Thyroid gland (tissue), 4 donors: Measurements from ENCODE around the gene EFNA5. TPM values are rescaled to one million over a fixed set of nuclear protein-coding genes. Genes with fewer than 3 reads are reported as not detected.

ENCODE experiments used
- DNase-seq, 2 donors: peaks; one replicate each; pipeline ENCODE4 v3.0.0-alpha.2; 2019
- H3K27ac ChIP-seq, 3 donors: fragments of 200-600 bp; sonication (generic); 1 replicate in 2 of 3; 2 replicates in 1 of 3; pipeline ENCODE4 v1.5.1; 2016 to 2019; ENCODE audit warnings: mild to moderate bottlenecking in 1 of 3, moderate library complexity in 1 of 3
- H3K27me3 ChIP-seq: fragments of 200-600 bp; sonication (generic); one replicate; pipeline ENCODE4 v1.5.1; 2019
- H3K36me3 ChIP-seq, 2 donors: fragments of 200-600 bp; sonication (generic); one replicate each; pipeline ENCODE4 v1.5.1; 2016 to 2019
- H3K4me1 ChIP-seq, 2 donors: fragments of 200-600 bp; sonication (generic); one replicate each; pipeline ENCODE4 v1.5.1; 2017 to 2019
- H3K4me3 ChIP-seq, 3 donors: fragments of 200-600 bp; sonication (generic); replicated peaks in 1 of 3; 1 replicate in 2 of 3; 2 replicates in 1 of 3; pipeline ENCODE4 v1.5.1; 2016; ENCODE audit warnings: mild to moderate bottlenecking in 1 of 3
- H3K9me3 ChIP-seq: fragments of 200-600 bp; sonication (generic); one replicate; pipeline ENCODE4 v1.5.1; 2017
- CTCF ChIP-seq, 6 experiments: fragments of 200-600 bp in 3 of 6; fragments of 450-650 bp in 3 of 6; sonication (generic) in 3 of 6; IDR thresholded peaks; one replicate each; pipeline ENCODE4 v1.5.1; 2016 to 2019; ENCODE audit warnings: antibody characterized with exemption in 6 of 6, mild to moderate bottlenecking in 2 of 6, inconsistent platforms in 1 of 6, moderate library complexity in 1 of 6
- POLR2A ChIP-seq, 2 donors: fragments of 450-650 bp; IDR thresholded peaks; one replicate each; pipeline ENCODE4 v1.6.1; 2017; ENCODE audit warnings: antibody characterized with exemption in 2 of 2, mild to moderate bottlenecking in 2 of 2, moderate library complexity in 1 of 2
- WGBS, 2 donors: methylation state at CpG; one replicate each; pipeline ENCODE4 v1.1.5; 2017; 5-methylcytosine and 5-hydroxymethylcytosine counted together
- intact Hi-C: fragments of 100-400 bp; cut with DNase I; formaldehyde crosslinking; loops from one replicate; pipeline ENCODE4 v1.15.1; 2023
- total RNA-seq, 4 donors: library from RNA; depleted of rRNA; stranded (reverse); fragments of >200 nt; gene quantifications; one replicate each; pipeline ENCODE4 v1.2.3, GENCODE V29; 2016

EFNA5 gene
- total RNA-seq, 4 donors from 2014 or later, result 5.7 to 17.2 (median 6.4) TPM

GRCh38 chr5:107533910-107534876, 136.5 kb downstream of the EFNA5 start:
- Histone ChIP-seq H3K36me3 (no peaks in the 10 kb centered on the region), H3K27me3 (no peaks in the 10 kb centered on the region), H3K4me1 (no peaks in the 10 kb centered on the region), H3K4me3 (no peak overlapping the region), H3K9me3 (no peaks in the 10 kb centered on the region), H3K27ac (no peak overlapping the region)
- WGBS, 2 donors, result 84 to 88% methylated on average over 2 of the region's 2 CpGs
- TF ChIP-seq POLR2A (IDR thresholded peaks at IDR 0.05) (no peak), CTCF (IDR thresholded peaks at IDR 0.05) (no peak)
- intact Hi-C loops, result no loop called here
- DNase-seq, result no peak

GRCh38 chr5:107532916-107533315, 137.8 kb downstream of the EFNA5 start:
- H3K36me3 ChIP-seq, result no peaks in the 10 kb centered on the region
- intact Hi-C loops, result no loop called here
- no peaks in the 10 kb centered on the region for H3K9me3 ChIP-seq
- WGBS, 2 donors, result 88 to 89% methylated on average over 7 of the region's 7 CpGs
- no peak for TF ChIP-seq CTCF (IDR thresholded peaks at IDR 0.05)
- no peak for TF ChIP-seq POLR2A (IDR thresholded peaks at IDR 0.05)
- H3K4me3 ChIP-seq, result no peak overlapping the region
- H3K27ac ChIP-seq, result no peak overlapping the region
- H3K27me3 ChIP-seq, result no peaks in the 10 kb centered on the region
- no peak for DNase-seq
- H3K4me1 ChIP-seq, result no peaks in the 10 kb centered on the region

DNA sequence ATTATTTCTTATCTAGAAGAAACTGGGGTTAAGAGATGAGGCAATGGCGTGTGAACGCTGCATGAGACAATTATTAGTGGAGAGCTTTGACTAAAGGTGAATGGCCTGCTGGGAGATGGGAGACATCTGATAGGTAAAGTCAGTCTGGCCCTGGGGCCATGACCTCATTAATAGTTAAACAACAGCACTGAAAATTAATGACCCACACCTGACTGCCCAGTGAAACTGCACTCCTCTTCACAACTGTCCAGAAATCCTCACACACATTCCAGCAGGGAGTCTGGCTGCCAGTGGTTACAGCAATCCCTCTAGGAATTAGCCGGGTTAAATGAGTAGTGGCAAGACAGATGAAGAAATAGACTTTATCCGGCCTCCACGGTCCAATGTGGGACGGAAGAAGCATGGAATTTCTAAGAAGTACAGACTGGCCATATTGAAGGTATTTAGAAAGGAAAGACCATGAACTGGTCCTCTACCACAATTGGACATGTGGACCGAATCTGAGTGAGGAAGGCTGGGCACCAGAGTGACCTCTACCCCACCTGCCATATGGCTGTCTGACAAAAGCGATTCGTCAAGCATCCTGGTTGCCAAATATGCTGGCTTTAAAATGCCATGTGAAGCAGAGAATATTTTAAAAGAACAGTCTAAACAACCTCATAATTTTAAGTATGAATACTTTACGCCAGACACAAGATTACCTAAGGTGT, 138.4 kb downstream of the EFNA5 start:
- 88 to 93% methylated on average over 10 of the region's 10 CpGs for WGBS, 2 donors

GRCh38 chr5:107531308-107531707, 139.4 kb downstream of the EFNA5 start:
- intact Hi-C loops, result no loop called here
- Histone ChIP-seq H3K27me3 (no peaks in the 10 kb centered on the region), H3K4me3 (no peak overlapping the region), H3K36me3 (no peaks in the 10 kb centered on the region), H3K9me3 (no peaks in the 10 kb centered on the region), H3K4me1 (no peaks in the 10 kb centered on the region), H3K27ac (no peak overlapping the region)
- DNase-seq, result no peak
- TF ChIP-seq CTCF (IDR thresholded peaks at IDR 0.05) (no peak), POLR2A (IDR thresholded peaks at IDR 0.05) (no peak)
- WGBS, 2 donors, result 70 to 79% methylated on average over 7 of the region's 7 CpGs

More for the DNA sequence above, 138.4 kb downstream of the EFNA5 start:
- no peak overlapping the region for H3K27ac ChIP-seq
- no peak overlapping the region for H3K4me3 ChIP-seq
- TF ChIP-seq POLR2A (IDR thresholded peaks at IDR 0.05) (no peak), CTCF (IDR thresholded peaks at IDR 0.05) (no peak)
- intact Hi-C loops, result no loop called here
- H3K36me3 ChIP-seq, result no peaks in the 10 kb centered on the region
- H3K27me3 ChIP-seq, result no peaks in the 10 kb centered on the region
- no peaks in the 10 kb centered on the region for H3K9me3 ChIP-seq
- no peaks in the 10 kb centered on the region for H3K4me1 ChIP-seq
- DNase-seq, result no peak

GRCh38 chr5:107529618-107530017, 141.1 kb downstream of the EFNA5 start:
- no peaks in the 10 kb centered on the region for H3K9me3 ChIP-seq
- intact Hi-C loops, result no loop called here
- no peaks in the 10 kb centered on the region for H3K36me3 ChIP-seq
- no peak overlapping the region for H3K4me3 ChIP-seq
- no peak overlapping the region for H3K27ac ChIP-seq
- H3K27me3 ChIP-seq, result no peaks in the 10 kb centered on the region
- no peaks in the 10 kb centered on the region for H3K4me1 ChIP-seq
- DNase-seq, result no peak
- TF ChIP-seq POLR2A (IDR thresholded peaks at IDR 0.05), result no peak
- no peak for TF ChIP-seq CTCF (IDR thresholded peaks at IDR 0.05)
